Measurements from ENCODE around the gene NACC2.

DNA sequence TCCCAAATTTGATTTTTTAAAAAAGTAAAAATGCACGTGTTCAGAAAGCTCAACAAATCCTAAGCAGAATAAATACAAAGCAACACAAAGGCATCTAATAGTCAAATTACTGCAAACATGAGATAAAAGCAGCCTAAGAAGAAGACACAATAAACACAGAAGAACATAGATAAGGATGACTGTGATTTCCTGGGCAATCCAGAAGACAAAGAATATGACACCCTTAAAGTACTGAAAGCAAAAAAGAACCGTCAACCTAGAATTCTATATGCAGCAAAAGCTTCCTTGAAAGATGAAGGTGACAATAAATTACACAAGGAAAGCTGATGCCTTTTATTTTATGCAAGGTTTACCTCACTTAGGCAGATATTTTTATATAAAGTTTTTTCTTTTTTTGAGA lies 58.2 kb downstream of the NACC2 start:
- TF ChIP-seq, protein P1, sequence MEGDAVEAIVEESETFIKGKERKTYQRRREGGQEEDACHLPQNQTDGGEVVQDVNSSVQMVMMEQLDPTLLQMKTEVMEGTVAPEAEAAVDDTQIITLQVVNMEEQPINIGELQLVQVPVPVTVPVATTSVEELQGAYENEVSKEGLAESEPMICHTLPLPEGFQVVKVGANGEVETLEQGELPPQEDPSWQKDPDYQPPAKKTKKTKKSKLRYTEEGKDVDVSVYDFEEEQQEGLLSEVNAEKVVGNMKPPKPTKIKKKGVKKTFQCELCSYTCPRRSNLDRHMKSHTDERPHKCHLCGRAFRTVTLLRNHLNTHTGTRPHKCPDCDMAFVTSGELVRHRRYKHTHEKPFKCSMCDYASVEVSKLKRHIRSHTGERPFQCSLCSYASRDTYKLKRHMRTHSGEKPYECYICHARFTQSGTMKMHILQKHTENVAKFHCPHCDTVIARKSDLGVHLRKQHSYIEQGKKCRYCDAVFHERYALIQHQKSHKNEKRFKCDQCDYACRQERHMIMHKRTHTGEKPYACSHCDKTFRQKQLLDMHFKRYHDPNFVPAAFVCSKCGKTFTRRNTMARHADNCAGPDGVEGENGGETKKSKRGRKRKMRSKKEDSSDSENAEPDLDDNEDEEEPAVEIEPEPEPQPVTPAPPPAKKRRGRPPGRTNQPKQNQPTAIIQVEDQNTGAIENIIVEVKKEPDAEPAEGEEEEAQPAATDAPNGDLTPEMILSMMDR (IDR thresholded peaks at IDR 0.05): no peak
- no peak for TF ChIP-seq POLR2A (IDR thresholded peaks at IDR 0.05)
